GM12864 (cell line): ENCODE results near the gene CATSPERD.
A peak's percentile ranks its signal among the peaks of the same experiment; 100 is the strongest.

ENCODE experiments used
- DNase-seq: peaks from one replicate; pipeline ENCODE4 v3.0.0-alpha.2; 2011; ENCODE audit warnings: low read depth
- H3K4me3 ChIP-seq: 2 replicates; pipeline ENCODE4 v1.5.1; 2011; ENCODE audit warnings: mild to moderate bottlenecking, low read depth, low read length, control low read depth
- TF ChIP-seq, protein P1 (sequence below): IDR thresholded peaks from 2 replicates; pipeline ENCODE4 v1.5.1; 2011; ENCODE audit warnings: low read depth, mild to moderate bottlenecking, moderate library complexity, low read length, control low read depth, inconsistent platforms; ENCODE audit errors: missing control alignments

Gene CATSPERD, protein sequence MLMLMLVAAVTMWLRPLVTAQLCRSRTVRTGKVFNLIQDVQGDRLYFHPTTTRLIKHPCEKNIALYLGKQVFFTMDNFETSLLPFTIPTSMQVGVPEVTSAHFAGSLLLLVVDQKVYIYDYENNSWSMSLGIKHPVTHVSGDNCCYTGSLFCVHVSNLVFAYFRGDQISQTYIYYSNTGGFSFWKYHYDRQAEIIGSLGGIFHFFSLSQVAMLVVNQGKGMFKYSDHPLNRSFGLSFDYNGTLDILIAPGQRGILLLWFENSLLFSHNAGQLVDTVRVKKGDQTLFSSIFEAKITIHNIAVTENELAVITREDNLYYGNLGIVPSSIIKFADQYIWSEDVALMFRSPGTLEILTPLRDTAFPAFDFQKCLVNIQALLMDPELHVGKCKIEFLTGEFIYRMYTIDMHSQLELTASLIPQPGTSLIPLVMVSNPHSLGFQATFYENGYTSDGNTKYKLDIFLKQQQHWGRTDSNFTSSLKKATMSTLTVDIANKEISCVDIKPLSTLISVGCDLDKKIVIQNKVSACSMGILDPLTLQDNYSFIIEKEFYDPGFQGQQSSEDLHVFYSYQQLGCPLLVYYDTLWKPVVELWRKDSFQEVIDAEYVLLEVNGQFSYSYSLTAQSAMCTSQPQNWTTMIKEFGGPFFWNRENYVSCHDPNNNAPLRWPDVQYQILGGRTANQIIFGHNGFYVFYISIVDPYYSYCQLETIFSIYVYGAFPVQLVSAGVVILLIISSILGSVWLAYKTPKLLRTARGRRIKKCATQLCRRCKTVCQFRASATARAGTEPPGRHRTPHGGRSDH

DNA sequence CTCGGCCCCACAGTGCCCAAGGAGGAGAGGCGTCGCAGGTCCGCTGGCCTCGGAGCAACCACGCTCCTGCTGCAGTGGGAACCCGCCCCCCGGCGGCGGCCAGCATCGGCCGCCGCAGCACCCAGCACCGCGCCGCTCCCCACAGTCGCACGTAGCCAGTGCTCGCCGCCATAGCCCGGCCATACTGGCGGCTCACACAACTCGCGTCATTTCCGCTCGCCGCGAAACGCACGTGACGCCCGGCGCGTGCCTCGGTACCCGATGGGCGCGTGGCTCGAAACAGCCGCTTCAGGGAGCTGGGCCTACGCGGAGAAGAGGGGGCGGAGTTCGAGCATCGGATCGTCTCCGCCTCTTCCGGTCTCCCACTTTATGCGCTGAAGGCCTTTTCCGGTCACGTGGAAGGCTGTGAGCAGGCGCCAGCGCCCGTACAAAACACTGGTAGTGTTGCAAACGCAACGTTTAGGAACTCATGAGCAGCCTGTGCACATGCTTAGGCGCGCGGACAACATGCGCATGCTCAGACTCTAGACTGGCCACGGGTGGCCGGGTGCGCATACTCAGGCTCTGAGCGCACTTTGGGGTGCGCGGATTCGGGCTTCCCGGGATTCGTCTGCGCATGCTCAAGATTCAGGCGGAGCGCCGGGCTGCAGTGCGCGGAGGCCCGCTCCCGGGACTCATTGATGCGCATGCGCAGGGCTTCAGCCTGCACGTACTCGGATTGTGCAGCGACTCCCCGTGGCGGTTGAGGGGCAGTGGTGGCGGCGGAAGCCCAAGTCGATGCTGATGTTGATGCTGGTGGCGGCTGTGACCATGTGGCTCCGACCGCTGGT, at the start of gene CATSPERD, which contains the start of gene LONP1:
Gene CATSPERD, plus strand, starts transcription at position 677 of the 830 bp plus-strand sequence. Its CDS starts 101 bp downstream, at position 778.
Gene LONP1, minus strand, starts transcription at position 186 of the 830 bp plus-strand sequence. Its CDS starts 14 bp downstream, at position 172.
- TF ChIP-seq, protein P1, sequence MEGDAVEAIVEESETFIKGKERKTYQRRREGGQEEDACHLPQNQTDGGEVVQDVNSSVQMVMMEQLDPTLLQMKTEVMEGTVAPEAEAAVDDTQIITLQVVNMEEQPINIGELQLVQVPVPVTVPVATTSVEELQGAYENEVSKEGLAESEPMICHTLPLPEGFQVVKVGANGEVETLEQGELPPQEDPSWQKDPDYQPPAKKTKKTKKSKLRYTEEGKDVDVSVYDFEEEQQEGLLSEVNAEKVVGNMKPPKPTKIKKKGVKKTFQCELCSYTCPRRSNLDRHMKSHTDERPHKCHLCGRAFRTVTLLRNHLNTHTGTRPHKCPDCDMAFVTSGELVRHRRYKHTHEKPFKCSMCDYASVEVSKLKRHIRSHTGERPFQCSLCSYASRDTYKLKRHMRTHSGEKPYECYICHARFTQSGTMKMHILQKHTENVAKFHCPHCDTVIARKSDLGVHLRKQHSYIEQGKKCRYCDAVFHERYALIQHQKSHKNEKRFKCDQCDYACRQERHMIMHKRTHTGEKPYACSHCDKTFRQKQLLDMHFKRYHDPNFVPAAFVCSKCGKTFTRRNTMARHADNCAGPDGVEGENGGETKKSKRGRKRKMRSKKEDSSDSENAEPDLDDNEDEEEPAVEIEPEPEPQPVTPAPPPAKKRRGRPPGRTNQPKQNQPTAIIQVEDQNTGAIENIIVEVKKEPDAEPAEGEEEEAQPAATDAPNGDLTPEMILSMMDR: peak; percentile 96
- DNase-seq: peak; percentile 96
- H3K4me3 ChIP-seq: peak within 1 kb of the TSS; percentile 90

DNA sequence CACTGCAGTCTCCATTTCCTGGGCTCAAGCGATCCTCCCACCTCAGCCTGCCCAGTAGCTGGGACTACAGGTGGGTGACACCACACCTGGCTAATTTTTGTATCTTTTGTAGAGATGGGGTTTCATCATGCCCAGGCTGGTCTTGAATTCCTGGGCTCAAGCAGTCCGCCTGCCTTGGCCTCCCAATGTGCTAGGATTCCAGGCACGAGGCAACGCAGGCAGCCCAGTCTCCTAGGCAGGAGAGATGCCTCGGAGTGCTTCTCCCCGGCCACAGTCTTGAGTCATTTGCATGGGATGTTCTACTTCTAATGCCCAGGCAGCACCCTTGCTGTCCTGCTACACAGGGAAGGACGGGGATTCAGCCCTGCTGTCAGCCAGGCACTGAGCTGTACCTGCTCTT, 48.8 kb upstream of the CATSPERD start:
- TF ChIP-seq, protein P1: no peak
- DNase-seq: no peak
- H3K4me3 ChIP-seq: no peak overlapping the region

DNA sequence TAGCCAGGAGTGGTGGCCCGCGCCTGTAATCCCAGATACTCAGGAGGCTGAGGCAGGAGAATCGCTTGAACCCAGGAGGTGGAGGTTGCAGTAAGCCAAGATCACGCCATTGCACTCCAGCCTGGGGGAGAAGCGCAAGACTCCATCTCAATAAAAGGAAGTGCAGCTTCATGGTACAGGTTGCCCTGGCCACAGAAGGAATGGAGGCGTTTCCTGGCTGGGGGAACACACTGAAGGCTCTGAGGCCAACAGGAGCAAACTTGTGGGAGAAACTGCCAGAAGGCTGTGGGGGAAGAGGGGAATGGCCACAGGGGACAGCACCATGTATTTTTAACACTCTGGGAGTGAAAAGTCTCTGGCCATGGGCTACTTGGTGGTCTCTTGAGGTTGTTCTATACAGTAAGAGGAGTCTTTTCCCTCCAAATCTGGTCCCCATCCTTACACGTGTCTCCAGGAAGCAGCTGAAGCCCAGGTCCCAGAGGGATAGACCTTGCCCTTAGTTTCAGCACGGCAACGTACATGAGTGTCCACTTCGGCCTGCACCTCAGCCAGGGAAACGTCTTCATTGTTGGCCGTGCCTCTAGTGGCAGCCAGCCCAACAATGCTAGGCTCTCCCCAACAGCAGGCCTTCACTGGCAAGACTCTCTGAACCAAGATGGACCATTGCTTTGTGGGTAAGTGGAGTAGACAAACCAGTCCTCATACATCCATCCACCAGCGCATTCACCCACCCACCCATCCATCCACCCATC, 47.6 kb upstream of the CATSPERD start:
- H3K4me3 ChIP-seq: no peak overlapping the region
- DNase-seq: no peak
- TF ChIP-seq, protein P1: no peak

DNA sequence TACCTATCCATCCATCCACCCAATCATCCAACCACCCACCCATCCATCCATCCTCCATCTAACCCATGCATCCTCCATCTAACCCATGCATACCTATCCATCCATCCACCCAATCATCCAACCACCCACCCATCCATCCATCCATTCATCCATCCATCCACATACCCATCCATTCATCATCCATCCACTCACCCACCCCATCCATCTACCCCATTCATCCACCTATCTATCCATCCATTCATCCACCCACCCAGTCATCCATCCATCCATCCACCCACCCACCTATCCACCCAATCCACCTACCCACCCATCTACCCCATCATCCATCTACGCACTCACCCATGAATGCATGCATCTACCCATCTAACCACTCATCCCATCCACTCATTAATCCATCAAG, 46.7 kb upstream of the CATSPERD start:
- TF ChIP-seq, protein P1: no peak
- no peak for DNase-seq
- no peak overlapping the region for H3K4me3 ChIP-seq

DNA sequence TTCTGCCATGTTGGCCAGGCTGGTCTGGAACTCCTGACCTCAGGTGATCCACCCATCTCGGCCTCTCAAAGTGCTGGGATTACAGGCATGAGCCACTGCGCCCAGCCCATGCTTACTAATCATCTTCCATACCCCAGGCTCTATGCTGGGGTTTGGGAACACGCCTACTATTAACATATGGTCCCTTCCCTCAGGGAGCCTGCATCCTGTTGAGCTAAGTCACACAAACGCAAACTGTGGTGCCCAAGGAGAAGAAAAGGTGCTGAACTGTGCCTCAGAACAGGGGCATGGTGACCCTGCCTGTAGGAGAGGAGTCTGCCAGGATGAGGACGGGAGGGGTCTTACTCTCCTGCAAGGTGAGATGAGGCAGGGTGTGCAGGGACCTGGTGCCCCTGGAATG, 45.7 kb upstream of the CATSPERD start:
- DNase-seq: no peak
- H3K4me3 ChIP-seq: no peak overlapping the region
- TF ChIP-seq, protein P1: no peak
